HG03175 (cell line): ENCODE measurements around the gene CCDC136.

Experiments
- ATAC-seq: cut with Tn5 transposase; IDR thresholded peaks from one replicate; pipeline ENCODE4 v1.9.1; 2021; ENCODE audit warnings: mild to moderate bottlenecking, moderate library complexity; ENCODE audit not compliant: unreplicated experiment

The CCDC136 gene

GRCh38 chr7:128801667-128802418, 10.1 kb downstream of the CCDC136 start:
- ATAC-seq = no peak

DNA sequence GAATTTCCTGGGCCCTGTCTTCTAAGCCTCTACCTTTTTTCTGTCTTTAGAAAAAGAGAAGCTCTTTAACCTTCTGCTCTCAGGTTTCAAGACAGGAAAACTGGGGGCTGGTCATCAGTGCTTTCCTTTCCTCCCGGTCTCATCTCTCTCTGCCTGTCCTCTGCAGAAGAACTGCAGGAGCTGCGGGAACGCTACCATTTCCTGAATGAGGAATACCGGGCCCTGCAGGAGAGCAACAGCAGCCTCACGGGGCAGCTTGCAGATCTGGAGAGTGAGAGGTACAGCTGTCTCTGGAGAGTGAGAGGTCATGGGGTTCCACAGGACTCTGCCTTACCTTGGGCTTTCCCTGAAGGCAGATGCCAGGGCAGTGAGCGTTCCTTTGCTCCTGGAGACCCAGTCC, 12.7 kb downstream of the CCDC136 start:
- ATAC-seq = no peak

DNA sequence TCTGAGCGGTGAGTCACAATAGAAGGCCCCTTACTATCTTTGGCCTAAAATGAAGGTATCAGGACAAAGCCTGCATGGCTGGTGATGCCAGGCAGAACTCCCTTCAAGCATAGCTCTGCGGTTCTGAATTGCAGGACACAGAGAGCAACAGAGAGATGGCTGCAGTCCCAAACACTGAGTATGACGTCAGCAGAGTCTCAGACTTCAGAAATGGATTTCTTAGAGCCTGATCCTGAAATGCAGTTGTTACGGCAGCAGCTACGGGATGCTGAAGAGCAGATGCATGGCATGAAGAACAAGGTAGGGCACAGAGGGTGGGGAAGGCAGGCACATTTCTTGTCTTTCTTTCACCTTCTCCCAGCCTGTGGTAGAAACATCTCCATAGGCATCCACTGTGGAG, 13.5 kb downstream of the CCDC136 start:
- ATAC-seq = no peak

- no peak for ATAC-seq
These were observed 15.4 kb downstream of the CCDC136 start for GRCh38 chr7:128807191-128807590.

- ATAC-seq = no peak
These were observed 17.6 kb downstream of the CCDC136 start for GRCh38 chr7:128809363-128809762.

GRCh38 chr7:128810473-128810872, 18.7 kb downstream of the CCDC136 start:
- ATAC-seq = no peak

DNA sequence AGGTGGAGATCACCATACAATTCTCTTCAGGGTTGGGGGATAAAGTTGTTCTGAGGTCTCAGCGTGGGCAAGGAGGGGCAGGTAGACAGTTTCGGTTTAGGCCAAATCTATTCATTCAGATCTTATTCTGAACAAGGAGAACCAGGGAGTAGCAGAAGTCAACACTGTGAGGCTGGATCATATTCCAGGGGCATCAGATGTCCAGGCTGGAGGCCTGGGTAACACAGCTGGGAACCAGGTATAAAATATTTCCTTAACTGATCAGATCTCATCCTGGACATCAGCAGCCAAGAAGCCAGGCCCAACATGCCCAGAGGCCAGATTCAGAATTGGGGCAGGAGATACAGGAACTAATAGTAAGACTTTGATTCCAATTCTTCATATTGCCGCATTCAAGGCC, 19.2 kb downstream of the CCDC136 start:
- no peak for ATAC-seq

DNA sequence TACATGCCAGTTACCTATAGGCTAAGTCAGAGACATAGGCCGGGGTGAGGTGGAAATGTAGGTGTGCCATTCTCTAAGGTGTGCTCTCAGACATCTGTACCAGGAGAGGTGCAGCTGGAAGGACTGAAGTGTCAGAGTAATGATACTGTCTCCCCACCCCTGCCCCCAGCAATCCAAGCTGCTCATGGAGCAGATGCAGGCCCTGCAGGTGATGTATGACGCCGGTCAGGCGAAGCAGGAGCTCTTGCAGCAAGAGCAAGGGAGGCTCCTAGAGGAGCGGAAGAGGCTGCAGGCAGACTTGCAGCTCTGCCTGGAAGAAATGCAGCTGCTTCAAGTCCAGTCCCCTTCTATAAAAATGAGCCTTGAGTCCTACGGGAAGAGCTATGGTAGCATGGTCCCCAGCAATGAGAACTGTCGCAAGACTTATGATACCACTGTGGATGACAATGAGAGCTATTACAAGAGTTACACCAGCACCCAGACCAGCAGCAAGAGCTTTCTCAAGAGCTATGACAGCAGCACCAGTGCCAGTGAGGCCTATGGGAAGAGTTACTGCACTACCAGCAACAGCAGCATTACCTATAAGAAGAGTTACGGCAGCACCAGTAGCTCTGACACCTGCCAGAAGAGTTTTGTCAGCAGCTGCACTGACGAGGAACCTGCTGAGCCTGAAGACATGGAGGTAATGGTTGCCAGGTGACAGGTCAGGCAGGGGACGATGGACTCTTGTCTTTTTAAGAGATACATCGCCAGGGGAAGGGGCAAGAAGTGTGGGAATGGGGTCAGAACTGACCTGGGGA, 20.1 kb downstream of the CCDC136 start:
- ATAC-seq = no peak

DNA sequence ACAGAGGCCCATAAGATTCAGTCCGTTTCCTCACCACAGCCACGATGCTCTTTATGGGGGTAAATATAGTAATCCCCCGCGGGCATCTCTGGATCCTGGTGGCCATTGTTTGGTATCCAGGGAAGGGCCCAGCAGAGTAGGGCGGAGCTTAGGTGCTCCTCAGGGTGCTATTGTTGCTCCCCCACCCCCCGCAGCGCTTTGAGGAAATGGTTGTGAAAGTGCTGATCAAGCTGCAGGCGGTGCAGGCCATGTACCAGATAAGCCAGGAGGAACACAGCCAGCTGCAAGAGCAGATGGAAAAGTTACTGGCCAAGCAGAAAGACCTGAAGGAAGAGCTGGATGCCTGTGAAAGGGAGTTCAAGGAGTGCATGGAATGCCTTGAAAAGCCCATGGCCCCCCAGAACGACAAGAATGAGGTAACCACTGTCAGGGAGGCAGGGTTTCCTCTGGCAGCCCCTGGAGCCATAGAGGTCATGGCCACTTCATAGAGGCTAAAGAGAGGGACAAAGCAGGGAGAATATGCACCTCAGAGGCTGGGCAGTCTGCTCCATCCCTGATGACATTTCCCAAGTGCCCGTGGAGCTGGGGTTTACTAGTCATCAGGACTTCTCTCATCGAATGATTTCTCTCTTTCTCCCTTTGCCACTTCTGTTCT, 20.9 kb downstream of the CCDC136 start:
- ATAC-seq = no peak

DNA sequence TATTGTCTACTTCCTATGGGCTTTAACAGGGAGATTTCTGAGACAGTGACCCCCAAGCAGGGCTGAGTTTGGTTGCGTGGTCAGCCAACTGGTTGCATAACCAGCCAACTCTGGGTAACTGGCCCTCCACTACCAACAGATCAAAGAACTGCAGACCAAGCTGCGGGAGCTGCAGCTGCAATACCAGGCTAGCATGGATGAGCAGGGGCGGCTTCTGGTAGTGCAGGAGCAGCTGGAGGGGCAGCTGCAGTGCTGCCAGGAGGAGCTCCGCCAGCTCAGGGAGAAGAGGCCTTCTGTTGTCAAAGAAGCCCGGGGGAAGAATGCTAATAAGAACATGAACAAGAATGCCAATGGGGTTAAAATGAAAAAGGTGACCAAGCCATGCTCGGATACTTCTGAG, 22.7 kb downstream of the CCDC136 start:
- no peak for ATAC-seq

DNA sequence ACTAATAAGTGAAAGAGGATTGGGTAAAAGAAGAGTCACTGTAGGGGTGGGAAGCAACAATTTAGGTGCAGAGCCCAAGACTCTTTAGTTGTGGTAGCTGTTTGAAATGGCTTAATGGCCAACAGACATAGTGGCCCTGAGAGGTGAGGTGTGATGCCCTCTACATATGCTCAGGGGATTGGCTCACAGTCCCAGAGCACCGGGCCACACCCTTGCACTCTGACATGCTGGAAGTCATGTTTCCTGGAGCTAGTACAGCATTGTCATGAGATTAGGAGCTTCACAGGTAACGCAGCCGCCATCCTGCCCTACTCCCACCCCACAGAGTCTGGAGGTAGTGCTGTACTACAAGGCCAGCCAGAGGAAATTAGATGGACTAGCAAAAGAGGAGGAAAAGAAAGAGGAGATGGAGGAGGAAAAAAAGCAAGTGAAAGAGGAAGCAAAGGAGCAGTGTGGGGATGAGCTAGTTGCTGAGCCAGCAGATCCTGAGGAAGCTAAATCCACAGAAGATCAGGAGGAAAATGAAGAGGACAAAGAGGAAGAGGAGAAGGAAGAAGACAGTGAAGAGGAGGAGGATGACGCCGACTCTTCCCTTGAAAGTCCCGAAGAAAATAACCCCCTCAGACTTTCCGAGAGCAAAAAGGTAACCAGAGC, 23.6 kb downstream of the CCDC136 start:
- ATAC-seq = no peak

DNA sequence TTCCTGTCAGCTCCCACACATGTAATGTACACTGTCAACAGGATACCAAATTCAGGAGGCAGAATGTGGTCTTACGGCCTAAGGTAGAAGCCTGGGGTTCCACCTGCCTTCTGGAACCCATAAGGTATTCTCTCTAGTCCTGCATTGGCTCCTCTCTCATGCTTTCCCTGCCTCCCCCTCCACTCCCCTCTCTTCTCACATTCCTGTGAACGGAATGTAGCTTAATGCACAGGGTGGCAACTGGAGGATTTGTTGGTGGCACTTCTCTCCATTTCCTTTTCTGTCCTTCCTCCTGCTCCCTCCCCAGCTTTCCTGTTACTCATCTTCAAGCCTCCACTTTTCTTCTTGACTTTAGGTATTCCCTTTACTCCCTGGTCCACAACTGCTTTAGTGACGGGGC, 26.9 kb downstream of the CCDC136 start:
- no peak for ATAC-seq

DNA sequence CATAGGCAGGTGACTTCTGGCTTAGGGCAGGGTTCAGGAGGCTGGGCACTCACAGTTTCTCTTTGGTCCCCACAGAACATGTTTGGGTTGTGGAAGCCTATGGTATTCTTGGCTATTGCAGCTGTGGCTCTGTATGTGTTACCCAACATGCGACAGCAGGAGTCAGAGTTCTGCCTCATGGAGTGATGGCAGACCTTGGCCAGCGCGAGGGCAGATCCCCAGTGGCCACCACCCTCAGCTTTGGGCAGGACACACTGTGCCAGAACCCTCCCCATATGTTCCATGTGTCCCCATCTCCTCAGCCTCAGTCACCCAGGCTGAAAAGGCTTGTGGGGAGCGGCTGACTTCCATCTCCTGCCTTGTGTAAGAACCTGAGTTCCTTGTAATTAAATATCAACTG, 30.0 kb downstream of the CCDC136 start:
- no peak for ATAC-seq

- no peak for ATAC-seq
These were observed 34.7 kb downstream of the CCDC136 start for GRCh38 chr7:128826512-128826911.

DNA sequence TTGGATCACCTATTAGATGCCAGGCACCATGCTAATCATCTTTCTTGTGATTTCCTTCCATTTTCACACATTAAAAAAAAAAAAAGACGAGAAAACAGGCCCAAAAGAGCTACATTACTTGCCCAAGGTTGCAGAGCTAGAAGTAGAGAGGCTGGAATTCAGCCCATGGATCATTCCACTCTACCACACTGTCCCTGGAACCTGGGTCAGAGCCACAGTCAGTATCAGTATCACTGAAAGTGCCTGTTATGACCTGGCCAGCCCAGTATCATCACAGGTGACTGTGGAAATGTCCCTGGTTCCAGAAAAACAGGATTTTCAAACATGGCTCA, 35.1 kb downstream of the CCDC136 start:
- ATAC-seq = no peak

DNA sequence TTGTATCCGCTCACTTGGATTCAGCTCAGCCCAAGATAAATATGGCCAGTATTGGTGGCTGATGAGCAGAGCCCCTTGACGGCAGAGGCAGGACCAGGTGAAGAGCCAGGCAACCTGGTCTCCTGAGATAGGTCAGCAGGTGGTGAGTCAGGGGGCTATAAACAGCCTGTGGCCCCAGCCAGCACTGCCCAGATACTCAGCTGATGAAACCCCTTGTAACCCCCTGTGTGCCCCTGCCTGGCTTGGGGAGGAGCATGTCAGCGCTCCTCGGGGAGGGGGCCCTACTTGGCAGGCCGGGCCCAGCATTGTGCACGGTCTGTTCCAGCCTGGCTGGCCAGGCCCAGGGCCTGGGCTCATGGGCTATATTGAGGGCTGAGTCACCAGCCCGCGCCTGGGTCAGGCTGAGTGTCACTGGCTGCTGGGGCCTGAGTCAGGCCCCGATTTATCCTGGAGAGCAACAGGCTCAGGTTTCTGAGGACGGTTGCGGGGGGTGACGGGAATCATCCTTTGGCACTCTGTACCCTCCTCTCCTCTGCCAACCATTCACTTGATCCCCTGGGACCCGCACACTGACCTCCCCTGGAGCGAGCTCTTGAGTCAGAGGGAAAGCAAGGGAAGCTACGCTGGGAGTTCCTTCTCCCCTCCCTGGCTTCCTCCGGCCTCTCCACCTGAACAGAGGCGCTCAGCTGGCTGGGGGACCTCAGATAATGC, 35.6 kb downstream of the CCDC136 start:
- no peak for ATAC-seq

GRCh38 chr7:128827971-128828711, 36.4 kb downstream of the CCDC136 start:
- ATAC-seq = no peak

GRCh38 chr7:128829391-128830166, 37.8 kb downstream of the CCDC136 start:
- ATAC-seq = no peak
